ENCODE measurements around the gene C9orf50. TPM values are rescaled to one million over a fixed set of nuclear protein-coding genes. Genes with fewer than 3 reads are reported as not detected.

C9orf50 gene
- not detected for total RNA-seq
- not detected for polyA plus RNA-seq

DNA sequence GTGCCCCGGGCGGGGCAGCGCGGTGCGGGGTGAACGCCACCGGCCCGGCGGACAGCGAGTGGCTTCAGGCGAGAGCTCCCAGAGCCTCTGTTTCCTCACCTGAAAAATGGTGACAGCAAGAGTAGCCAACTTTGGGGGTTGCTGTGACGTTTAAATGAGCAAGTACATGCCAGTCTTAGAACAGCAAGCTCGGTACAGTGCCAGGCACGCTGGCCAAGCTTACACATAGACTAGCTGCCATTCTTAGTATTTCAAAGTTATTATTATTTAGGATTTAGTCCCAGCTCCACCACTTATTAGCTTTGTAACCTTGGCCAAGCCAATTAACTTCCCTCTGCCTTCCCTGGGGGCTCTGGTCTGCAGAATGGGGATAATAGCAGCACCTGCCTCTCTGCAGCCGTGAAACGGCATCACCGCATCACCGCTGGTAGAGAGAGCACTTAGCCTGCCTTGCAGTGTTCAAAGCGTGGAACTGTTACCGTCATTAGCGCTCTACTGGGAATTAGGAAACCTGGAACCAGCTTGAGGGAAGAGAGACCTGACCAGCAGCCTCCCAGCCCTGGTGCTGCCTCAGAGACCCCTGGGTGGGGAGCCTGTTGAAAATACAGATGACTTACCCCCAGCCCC, at the start of gene C9orf50:
C9orf50 (minus strand) TSS at position 433 of the 627 bp plus-strand sequence. CDS start 527 bp downstream, outside the sequence.
- Histone ChIP-seq H3K9me3 (ENCODE audit: control insufficient read depth in 2 of 2, low read length in 2 of 2) (no peaks in the 10 kb centered on the region), H3K36me3 (ENCODE audit: control insufficient read depth, insufficient read depth, low read length) (no peaks in the 10 kb centered on the region), H3K27me3 (ENCODE audit: control insufficient read depth, insufficient read depth, low read length) (peaks cover 9% of the 10 kb centered on the region), H3K27ac (ENCODE audit: insufficient read depth, low read length, poor library complexity, severe bottlenecking) (no peak within 1 kb of the TSS), H3K4me3 (ENCODE audit: low read depth, low read length) (no peak within 1 kb of the TSS), H3K4me1 (ENCODE audit: control insufficient read depth, insufficient read depth, low read length, poor library complexity, severe bottlenecking) (peaks cover 26% of the 10 kb centered on the region)
- peaks cover 0 to 3% (median 0%) of the 10 kb centered on the region in 7 donors for H3K9me3 Mint-ChIP-seq
- no peak within 1 kb of the TSS for H3K27ac Mint-ChIP-seq
- H3K4me3 Mint-ChIP-seq = peak within 1 kb of the TSS in 2 of 4 donors; percentile 13 to 66
- no peak for ATAC-seq (ENCODE audit: low read depth in 2 of 2)
- peaks cover 4% of the 10 kb centered on the region for H3K36me3 Mint-ChIP-seq
- no peak for DNase-seq
- peaks cover 69% of the 10 kb centered on the region for H3K27me3 Mint-ChIP-seq
- H3K4me1 Mint-ChIP-seq = peaks cover 11 to 31% (median 22%) of the 10 kb centered on the region in 4 donors

DNA sequence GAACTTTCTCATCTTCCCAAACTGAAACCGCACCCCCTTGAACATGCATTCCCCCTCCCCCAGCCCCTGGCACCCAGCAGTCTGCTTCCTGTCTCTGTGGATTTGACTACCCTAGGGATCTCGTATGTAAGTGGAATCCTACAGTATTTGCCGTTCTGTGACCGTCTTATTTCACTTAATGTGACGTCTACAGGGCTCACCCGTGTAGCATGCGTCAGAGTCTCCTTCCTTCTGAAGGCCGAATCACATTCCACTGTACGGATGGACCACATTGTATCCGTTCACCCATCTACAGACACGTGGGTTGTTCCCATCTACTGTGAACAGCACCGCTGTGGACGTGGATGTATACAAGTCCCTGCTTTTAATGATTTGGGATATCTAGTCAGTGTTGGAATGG, 49.0 kb upstream of the C9orf50 start:
- Mint-ChIP-seq H3K27ac (peak overlapping the region in 1 of 3 donors; percentile 57), H3K4me3 (no peak overlapping the region), H3K36me3 (no peaks in the 10 kb centered on the region), H3K4me1 (peaks cover 0 to 2% (median 0%) of the 10 kb centered on the region in 4 donors), H3K27me3 (peaks cover 32% of the 10 kb centered on the region), H3K9me3 (peaks cover 0 to 2% (median 0%) of the 10 kb centered on the region in 7 donors)
- no peaks in the 10 kb centered on the region for H3K9me3 ChIP-seq (ENCODE audit: control insufficient read depth in 2 of 2, low read length in 2 of 2)
- H3K4me1 ChIP-seq (ENCODE audit: control insufficient read depth, insufficient read depth, low read length, poor library complexity, severe bottlenecking) = peaks cover 13% of the 10 kb centered on the region
- DNase-seq (no peak), ATAC-seq (ENCODE audit: low read depth in 2 of 2) (no peak)
- H3K4me3 ChIP-seq (ENCODE audit: low read depth, low read length) = no peak overlapping the region
- H3K27me3 ChIP-seq (ENCODE audit: control insufficient read depth, insufficient read depth, low read length) = no peaks in the 10 kb centered on the region
- H3K36me3 ChIP-seq (ENCODE audit: control insufficient read depth, insufficient read depth, low read length) = no peaks in the 10 kb centered on the region
- no peak overlapping the region for H3K27ac ChIP-seq (ENCODE audit: insufficient read depth, low read length, poor library complexity, severe bottlenecking)

GRCh38 chr9:129669141-129669718, 48.3 kb upstream of the C9orf50 start:
- no peak overlapping the region for H3K27ac ChIP-seq (ENCODE audit: insufficient read depth, low read length, poor library complexity, severe bottlenecking)
- peaks cover 15% of the 10 kb centered on the region for H3K4me1 ChIP-seq (ENCODE audit: control insufficient read depth, insufficient read depth, low read length, poor library complexity, severe bottlenecking)
- no peak overlapping the region for H3K4me3 Mint-ChIP-seq
- no peak overlapping the region for H3K4me3 ChIP-seq (ENCODE audit: low read depth, low read length)
- H3K27me3 ChIP-seq (ENCODE audit: control insufficient read depth, insufficient read depth, low read length) = no peaks in the 10 kb centered on the region
- H3K27me3 Mint-ChIP-seq = peaks cover 39% of the 10 kb centered on the region
- H3K27ac Mint-ChIP-seq = peak overlapping the region in 1 of 3 donors; percentile 89
- DNase-seq (no peak), ATAC-seq (ENCODE audit: low read depth in 2 of 2) (no peak)
- peaks cover 0 to 6% (median 0%) of the 10 kb centered on the region in 4 donors for H3K4me1 Mint-ChIP-seq
- no peaks in the 10 kb centered on the region for H3K9me3 ChIP-seq (ENCODE audit: control insufficient read depth in 2 of 2, low read length in 2 of 2)
- H3K36me3 Mint-ChIP-seq = no peaks in the 10 kb centered on the region
- H3K36me3 ChIP-seq (ENCODE audit: control insufficient read depth, insufficient read depth, low read length) = no peaks in the 10 kb centered on the region
- peaks cover 0 to 2% (median 0%) of the 10 kb centered on the region in 7 donors for H3K9me3 Mint-ChIP-seq

DNA sequence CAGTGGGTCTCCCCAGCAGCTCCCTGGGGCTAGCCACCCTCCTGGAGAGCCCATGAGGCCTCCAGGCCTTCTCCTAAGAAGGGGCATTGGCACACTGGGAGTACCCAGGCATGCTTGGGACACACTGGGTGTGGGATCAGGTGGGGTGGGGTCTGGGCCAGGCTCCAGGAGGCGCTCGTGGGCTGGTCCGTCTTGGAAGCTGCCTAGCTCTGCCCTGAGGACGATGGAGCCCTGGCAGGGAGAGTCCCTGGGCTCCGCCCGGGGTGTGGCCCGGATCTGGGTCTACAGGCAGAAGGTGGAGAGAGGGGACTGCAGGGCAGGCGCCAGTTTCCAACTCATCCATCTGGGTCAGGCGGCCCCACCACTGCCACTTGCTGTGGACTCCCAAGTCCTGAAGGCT, 46.9 kb upstream of the C9orf50 start:
- Mint-ChIP-seq H3K9me3 (peaks cover 0 to 2% (median 0%) of the 10 kb centered on the region in 7 donors), H3K4me1 (peaks cover 0 to 6% (median 0%) of the 10 kb centered on the region in 4 donors), H3K36me3 (no peaks in the 10 kb centered on the region), H3K27me3 (peaks cover 40% of the 10 kb centered on the region), H3K27ac (no peak overlapping the region), H3K4me3 (no peak overlapping the region)
- Histone ChIP-seq H3K36me3 (ENCODE audit: control insufficient read depth, insufficient read depth, low read length) (no peaks in the 10 kb centered on the region), H3K4me3 (ENCODE audit: low read depth, low read length) (no peak overlapping the region), H3K9me3 (ENCODE audit: control insufficient read depth in 2 of 2, low read length in 2 of 2) (no peaks in the 10 kb centered on the region), H3K4me1 (ENCODE audit: control insufficient read depth, insufficient read depth, low read length, poor library complexity, severe bottlenecking) (peaks cover 15% of the 10 kb centered on the region), H3K27ac (ENCODE audit: insufficient read depth, low read length, poor library complexity, severe bottlenecking) (no peak overlapping the region), H3K27me3 (ENCODE audit: control insufficient read depth, insufficient read depth, low read length) (no peaks in the 10 kb centered on the region)
- ATAC-seq (ENCODE audit: low read depth in 2 of 2) (no peak), DNase-seq (no peak)

DNA sequence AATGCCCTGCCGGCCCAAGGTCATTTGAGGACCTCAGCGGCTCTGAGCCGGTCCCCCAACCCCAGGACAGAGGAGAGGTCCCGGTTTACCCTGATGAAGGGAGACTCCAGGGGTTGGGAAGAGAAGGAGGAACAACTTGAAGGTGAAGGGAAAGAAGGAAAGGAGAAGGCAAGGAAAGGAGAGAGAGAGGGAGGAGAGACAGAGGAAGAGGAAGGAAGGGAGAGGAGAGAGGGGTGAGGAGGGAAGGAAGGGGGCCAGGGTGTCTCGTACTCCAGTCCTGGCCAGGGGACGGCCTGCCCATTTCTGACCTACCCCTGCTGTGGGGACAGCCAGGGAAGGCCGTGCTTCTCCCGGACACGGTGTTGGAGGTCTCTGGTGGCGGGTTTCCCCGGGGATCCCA, 46.5 kb upstream of the C9orf50 start:
- no peak for ATAC-seq (ENCODE audit: low read depth in 2 of 2)
- H3K4me1 Mint-ChIP-seq = peaks cover 0 to 6% (median 0%) of the 10 kb centered on the region in 4 donors
- Histone ChIP-seq H3K9me3 (ENCODE audit: control insufficient read depth in 2 of 2, low read length in 2 of 2) (no peaks in the 10 kb centered on the region), H3K27me3 (ENCODE audit: control insufficient read depth, insufficient read depth, low read length) (no peaks in the 10 kb centered on the region), H3K36me3 (ENCODE audit: control insufficient read depth, insufficient read depth, low read length) (no peaks in the 10 kb centered on the region), H3K4me3 (ENCODE audit: low read depth, low read length) (no peak overlapping the region), H3K27ac (ENCODE audit: insufficient read depth, low read length, poor library complexity, severe bottlenecking) (no peak overlapping the region), H3K4me1 (ENCODE audit: control insufficient read depth, insufficient read depth, low read length, poor library complexity, severe bottlenecking) (peaks cover 15% of the 10 kb centered on the region)
- H3K27me3 Mint-ChIP-seq = peaks cover 41% of the 10 kb centered on the region
- H3K4me3 Mint-ChIP-seq = no peak overlapping the region
- H3K36me3 Mint-ChIP-seq = no peaks in the 10 kb centered on the region
- no peak for DNase-seq
- peaks cover 0 to 2% (median 0%) of the 10 kb centered on the region in 7 donors for H3K9me3 Mint-ChIP-seq
- H3K27ac Mint-ChIP-seq = no peak overlapping the region

GRCh38 chr9:129666575-129666974, 45.7 kb upstream of the C9orf50 start:
- Mint-ChIP-seq H3K9me3 (peaks cover 0 to 2% (median 0%) of the 10 kb centered on the region in 7 donors), H3K4me1 (peaks cover 0 to 4% (median 0%) of the 10 kb centered on the region in 4 donors), H3K27me3 (peaks cover 47% of the 10 kb centered on the region), H3K4me3 (no peak overlapping the region), H3K27ac (no peak overlapping the region), H3K36me3 (no peaks in the 10 kb centered on the region)
- Histone ChIP-seq H3K27ac (ENCODE audit: insufficient read depth, low read length, poor library complexity, severe bottlenecking) (no peak overlapping the region), H3K4me1 (ENCODE audit: control insufficient read depth, insufficient read depth, low read length, poor library complexity, severe bottlenecking) (peaks cover 15% of the 10 kb centered on the region), H3K4me3 (ENCODE audit: low read depth, low read length) (no peak overlapping the region), H3K9me3 (ENCODE audit: control insufficient read depth in 2 of 2, low read length in 2 of 2) (no peaks in the 10 kb centered on the region), H3K36me3 (ENCODE audit: control insufficient read depth, insufficient read depth, low read length) (no peaks in the 10 kb centered on the region), H3K27me3 (ENCODE audit: control insufficient read depth, insufficient read depth, low read length) (no peaks in the 10 kb centered on the region)
- no peak for DNase-seq
- no peak for ATAC-seq (ENCODE audit: low read depth in 2 of 2)

- Histone ChIP-seq H3K4me1 (ENCODE audit: control insufficient read depth, insufficient read depth, low read length, poor library complexity, severe bottlenecking) (peaks cover 15% of the 10 kb centered on the region), H3K27ac (ENCODE audit: insufficient read depth, low read length, poor library complexity, severe bottlenecking) (no peak overlapping the region), H3K27me3 (ENCODE audit: control insufficient read depth, insufficient read depth, low read length) (no peaks in the 10 kb centered on the region), H3K36me3 (ENCODE audit: control insufficient read depth, insufficient read depth, low read length) (no peaks in the 10 kb centered on the region), H3K9me3 (ENCODE audit: control insufficient read depth in 2 of 2, low read length in 2 of 2) (no peaks in the 10 kb centered on the region), H3K4me3 (ENCODE audit: low read depth, low read length) (no peak overlapping the region)
- Mint-ChIP-seq H3K9me3 (peaks cover 0 to 2% (median 0%) of the 10 kb centered on the region in 7 donors), H3K27me3 (peaks cover 47% of the 10 kb centered on the region), H3K4me1 (peaks cover 0 to 4% (median 0%) of the 10 kb centered on the region in 4 donors), H3K4me3 (peak overlapping the region in 3 of 4 donors; percentile 3 to 54 (median 29)), H3K27ac (no peak overlapping the region), H3K36me3 (no peaks in the 10 kb centered on the region)
- ATAC-seq (ENCODE audit: low read depth in 2 of 2) (peak in 1 of 2 donors; percentile 19), DNase-seq (no peak)
Observed at GRCh38 chr9:129665814-129666520, 45.1 kb upstream of the C9orf50 start.
